NB4 (cell line): ENCODE results near the gene TPM1.

Source experiments
- CTCF ChIP-seq: IDR thresholded peaks from one replicate; pipeline ENCODE4 v1.5.1; 2012; ENCODE audit warnings: low read depth, low read length
- POLR2A ChIP-seq: IDR thresholded peaks from 2 replicates; pipeline ENCODE4 v1.6.1; 2011; ENCODE audit warnings: mild to moderate bottlenecking; ENCODE audit not compliant: insufficient read length; ENCODE audit errors: extremely low read depth

- TF ChIP-seq CTCF (no peak), POLR2A (no peak)
These were observed 14.0 kb upstream of the TPM1 start for GRCh38 chr15:63028442-63029110.
